ENCODE measurements around the gene SLC35E3. TPM values are rescaled to one million over a fixed set of nuclear protein-coding genes. Genes with fewer than 3 reads are reported as not detected.
"Not testable (repeated sequence)": the region's sequence is repeated elsewhere in the genome, so short reads cannot be mapped to it uniquely, and the experiment has no call there.

Gene SLC35E3
- total and polyA plus RNA-seq, 8 donors = 4.1 to 8.6 (median 5.7) TPM

GRCh38 chr12:68803948-68804656 lies 58.1 kb downstream of the SLC35E3 start:
- Histone ChIP-seq H3K36me3 (no peaks in the 10 kb centered on the region), H3K27me3 (no peaks in the 10 kb centered on the region), H3K4me3 (no peak overlapping the region), H3K27ac (peak overlapping the region in 3 of 4 donors; percentile 19 to 67 (median 22)), H3K4me1 (peaks cover 4 to 15% (median 14%) of the 10 kb centered on the region in 3 donors), H3K9me3 (no peaks in the 10 kb centered on the region)
- 68 to 70% methylated on average over 5 of the region's 5 CpGs for WGBS, 2 donors
- TF ChIP-seq, protein P1, sequence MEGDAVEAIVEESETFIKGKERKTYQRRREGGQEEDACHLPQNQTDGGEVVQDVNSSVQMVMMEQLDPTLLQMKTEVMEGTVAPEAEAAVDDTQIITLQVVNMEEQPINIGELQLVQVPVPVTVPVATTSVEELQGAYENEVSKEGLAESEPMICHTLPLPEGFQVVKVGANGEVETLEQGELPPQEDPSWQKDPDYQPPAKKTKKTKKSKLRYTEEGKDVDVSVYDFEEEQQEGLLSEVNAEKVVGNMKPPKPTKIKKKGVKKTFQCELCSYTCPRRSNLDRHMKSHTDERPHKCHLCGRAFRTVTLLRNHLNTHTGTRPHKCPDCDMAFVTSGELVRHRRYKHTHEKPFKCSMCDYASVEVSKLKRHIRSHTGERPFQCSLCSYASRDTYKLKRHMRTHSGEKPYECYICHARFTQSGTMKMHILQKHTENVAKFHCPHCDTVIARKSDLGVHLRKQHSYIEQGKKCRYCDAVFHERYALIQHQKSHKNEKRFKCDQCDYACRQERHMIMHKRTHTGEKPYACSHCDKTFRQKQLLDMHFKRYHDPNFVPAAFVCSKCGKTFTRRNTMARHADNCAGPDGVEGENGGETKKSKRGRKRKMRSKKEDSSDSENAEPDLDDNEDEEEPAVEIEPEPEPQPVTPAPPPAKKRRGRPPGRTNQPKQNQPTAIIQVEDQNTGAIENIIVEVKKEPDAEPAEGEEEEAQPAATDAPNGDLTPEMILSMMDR (IDR thresholded peaks at IDR 0.05) = no peak
- intact Hi-C loops (cut with DNase I) = no loop called here
- ATAC-seq (peak in 1 of 4 donors; percentile 5), FAIRE-seq (no peak), DNase-seq (no peak)

DNA sequence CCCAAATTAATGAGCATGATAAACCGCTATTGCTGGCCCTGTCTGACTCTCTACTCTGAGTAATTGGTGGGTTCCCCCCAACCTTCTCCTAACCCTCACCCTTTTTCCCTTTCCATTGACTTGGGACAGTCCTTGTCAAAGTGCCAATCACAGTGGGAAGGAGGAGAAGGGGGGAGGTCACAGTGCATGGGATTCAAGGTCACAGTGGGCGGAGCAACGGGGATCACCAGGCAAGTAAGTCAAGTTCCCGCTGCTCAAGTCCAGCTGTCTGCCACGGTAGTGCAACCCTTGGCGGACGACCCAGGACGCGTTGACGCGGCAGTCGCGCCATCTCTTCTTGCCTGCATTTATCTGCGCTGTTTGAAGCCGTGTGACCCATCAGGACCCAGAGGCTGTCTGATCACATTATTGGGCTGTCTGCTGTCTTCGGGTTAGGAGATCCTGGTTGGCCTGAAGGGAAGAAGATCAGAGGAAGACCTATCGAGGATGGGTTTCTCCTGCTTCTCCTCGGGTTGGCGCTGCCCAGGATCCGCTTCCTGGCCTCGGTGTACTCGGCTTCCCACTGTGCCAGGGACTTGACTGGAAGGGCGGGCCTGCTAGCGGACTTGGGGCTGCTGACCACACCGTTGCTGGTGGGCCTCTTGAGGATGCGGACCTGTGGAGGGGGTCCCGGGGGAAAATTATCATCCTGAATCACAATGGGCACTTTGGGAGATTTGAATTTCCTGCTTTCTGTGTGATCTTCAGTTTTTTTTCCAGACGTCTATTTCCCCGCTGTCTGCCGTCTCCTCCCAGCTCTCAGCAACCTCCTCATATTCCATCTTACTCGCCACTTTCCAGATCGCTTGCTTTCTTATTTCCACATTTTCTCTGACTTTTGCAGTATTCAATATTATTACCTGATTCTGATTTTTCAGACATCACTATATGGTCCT lies 58.9 kb downstream of the SLC35E3 start:
- TF ChIP-seq, protein P1 (IDR thresholded peaks at IDR 0.05) = no peak
- Histone ChIP-seq H3K9me3 (no peaks in the 10 kb centered on the region), H3K27ac (peak overlapping the region; percentile 11 to 67 (median 20)), H3K4me3 (peak overlapping the region in 2 of 4 donors; percentile 10 to 24), H3K27me3 (no peaks in the 10 kb centered on the region), H3K4me1 (peaks cover 4 to 21% (median 14%) of the 10 kb centered on the region in 3 donors), H3K36me3 (peaks cover 0 to 4% (median 2%) of the 10 kb centered on the region in 3 donors)
- 47 to 57% methylated on average over 32 of the region's 32 CpGs for WGBS, 2 donors
- no peak for FAIRE-seq
- intact Hi-C loops (cut with DNase I) = no loop called here
- DNase-seq = peak; percentile 46 to 76 (median 68)
- ATAC-seq = peak in 2 of 4 donors; percentile 8 to 20

DNA sequence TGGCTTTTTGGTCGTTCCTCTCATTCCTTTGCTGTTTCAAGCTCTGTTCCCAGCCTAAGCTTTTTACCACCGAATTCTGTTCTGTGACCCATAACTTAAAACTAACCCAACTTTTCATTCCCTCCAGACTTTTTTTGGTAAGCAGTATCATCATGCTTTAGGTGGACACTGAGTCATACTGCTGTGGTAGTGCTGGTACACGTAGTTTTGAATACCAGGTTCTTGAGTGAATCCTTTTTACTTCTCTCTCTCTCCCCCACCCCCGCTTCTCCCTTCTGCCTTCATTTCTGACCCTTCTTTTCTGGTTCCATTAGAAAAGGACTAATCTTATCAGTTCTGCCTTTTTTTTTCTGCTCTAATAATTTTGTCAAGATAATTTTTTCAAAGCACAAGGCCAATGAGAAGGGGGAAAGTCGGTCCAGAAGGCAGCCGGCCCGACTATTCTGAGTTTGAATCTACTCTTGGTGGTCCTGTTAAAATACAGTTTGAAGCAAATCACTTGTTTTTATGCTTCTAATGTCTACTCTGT lies 59.7 kb downstream of the SLC35E3 start:
- Histone ChIP-seq H3K36me3 (peaks cover 0 to 10% (median 5%) of the 10 kb centered on the region in 3 donors), H3K9me3 (no peaks in the 10 kb centered on the region), H3K27me3 (no peaks in the 10 kb centered on the region), H3K27ac (peak overlapping the region in 1 of 4 donors; percentile 67), H3K4me1 (peaks cover 4 to 17% (median 10%) of the 10 kb centered on the region in 3 donors), H3K4me3 (peak overlapping the region in 1 of 4 donors; percentile 24)
- WGBS, 2 donors = 43 to 54% methylated on average over 7 of the region's 7 CpGs
- DNase-seq (no peak), ATAC-seq (no peak), FAIRE-seq (no peak)
- TF ChIP-seq, protein P1 (IDR thresholded peaks at IDR 0.05) = no peak
- intact Hi-C loops (cut with DNase I) = no loop called here

DNA sequence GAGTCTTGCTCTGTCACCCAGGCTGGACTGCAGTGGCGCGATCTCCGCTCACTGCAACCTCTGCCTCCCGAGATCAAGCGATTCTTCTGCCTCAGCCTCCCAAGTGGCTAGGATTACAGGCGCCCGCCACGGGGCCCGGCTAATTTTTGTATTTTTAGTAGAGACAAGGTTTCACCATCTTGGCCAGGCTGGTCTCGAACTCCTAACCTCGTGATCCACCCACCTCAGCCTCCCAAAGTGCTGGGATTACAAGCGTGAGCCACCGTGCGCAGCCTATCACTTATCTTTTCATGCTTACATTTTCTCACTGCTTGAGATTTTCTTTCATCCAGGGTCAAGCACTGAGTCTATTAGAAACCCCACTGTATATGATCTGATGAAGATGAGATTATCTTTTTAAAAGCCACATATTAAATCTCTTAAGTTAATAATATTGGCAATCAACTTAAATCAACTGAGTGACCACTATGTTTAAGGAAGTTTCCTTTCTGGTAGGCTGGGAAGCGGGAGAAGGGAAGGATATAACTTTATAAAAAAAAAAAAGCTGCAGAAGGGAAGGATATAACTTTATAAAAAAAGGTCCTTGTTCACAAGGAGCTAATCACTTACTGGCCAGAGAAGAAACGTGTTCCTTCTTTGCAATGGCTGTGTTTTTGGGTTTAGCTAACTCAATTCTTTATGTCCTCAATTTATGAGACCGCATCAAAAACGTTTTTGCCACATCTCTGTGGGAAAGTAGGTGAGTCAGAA lies 60.7 kb downstream of the SLC35E3 start:
- peak overlapping the region; percentile 93 to 99 (median 97) for H3K27ac ChIP-seq
- H3K27me3 ChIP-seq = no peaks in the 10 kb centered on the region
- FAIRE-seq (no peak), DNase-seq (no peak), ATAC-seq (no peak)
- TF ChIP-seq, protein P1 (IDR thresholded peaks at IDR 0.05) = no peak
- 68 to 78% methylated on average over 18 of the region's 18 CpGs for WGBS, 2 donors
- H3K4me3 ChIP-seq = peak overlapping the region; percentile 59 to 97 (median 76)
- peaks cover 4 to 24% (median 6%) of the 10 kb centered on the region in 3 donors for H3K4me1 ChIP-seq
- no peaks in the 10 kb centered on the region for H3K9me3 ChIP-seq
- intact Hi-C loops (cut with DNase I) = no loop called here
- peaks cover 0 to 18% (median 5%) of the 10 kb centered on the region in 3 donors for H3K36me3 ChIP-seq

GRCh38 chr12:68807274-68807575 lies 61.2 kb downstream of the SLC35E3 start:
- H3K9me3 ChIP-seq; intact Hi-C loops (cut with DNase I); DNase-seq; ATAC-seq; FAIRE-seq; H3K27me3 ChIP-seq: not testable (repeated sequence)
- Histone ChIP-seq H3K4me1 (peaks cover 4 to 30% (median 9%) of the 10 kb centered on the region in 3 donors), H3K4me3 (peak overlapping the region; percentile 59 to 97 (median 76)), H3K36me3 (peaks cover 0 to 18% (median 5%) of the 10 kb centered on the region in 3 donors), H3K27ac (peak overlapping the region; percentile 93 to 99 (median 97))
- 2 to 5% methylated on average over 10 of the region's 10 CpGs for WGBS, 2 donors

Data from pancreas (tissue), 10 donors.